Pancreas (tissue), 10 donors: ENCODE measurements around the gene UBL5. TPM values are rescaled to one million over a fixed set of nuclear protein-coding genes. Genes with fewer than 3 reads are reported as not detected.
A peak's percentile ranks its signal among the peaks of the same experiment; 100 is the strongest.

ENCODE experiments used
- ATAC-seq, 4 donors: fragments of 200-7000 bp; cut with Tn5 transposase; one replicate each; pipeline versions ENCODE4 v1.8.0 to v1.9.1; 2020; ENCODE audit warnings: mild to moderate bottlenecking in 4 of 4, moderate library complexity in 4 of 4
- DNase-seq, 6 donors: peaks; one replicate each; pipeline ENCODE4 v3.0.0-alpha.2; 2020
- FAIRE-seq: peaks from 2 replicates; lab custom pipeline; 2012; peaks lifted over from hg19 to GRCh38; lab: Jason Lieb, UNC
- H3K27ac ChIP-seq, 4 donors: fragments of 200-600 bp; sonication (generic); 1 replicate in 3 of 4; 2 replicates in 1 of 4; pipeline versions ENCODE4 v1.5.0 to v1.8.0; 2020
- H3K27me3 ChIP-seq, 4 donors: fragments of 200-600 bp; one replicate each; pipeline ENCODE4 v1.8.0; 2021
- H3K36me3 ChIP-seq, 3 donors: fragments of 200-600 bp; sonication (generic) in 1 of 3; one replicate each; pipeline versions ENCODE4 v1.5.0 to v1.8.0; 2020 to 2021
- H3K4me1 ChIP-seq, 3 donors: fragments of 200-600 bp; one replicate each; pipeline ENCODE4 v1.8.0; 2021
- H3K4me3 ChIP-seq, 4 donors: fragments of 200-600 bp; sonication (generic) in 2 of 4; one replicate each; pipeline versions ENCODE4 v1.5.0 to v1.8.0; 2020 to 2021
- H3K9me3 ChIP-seq, 4 donors: fragments of 200-600 bp; one replicate each; pipeline ENCODE4 v1.8.0; 2021
- CTCF ChIP-seq, 4 donors: fragments of 200-600 bp; sonication (generic) in 3 of 4; IDR thresholded peaks; one replicate each; pipeline versions ENCODE4 v1.5.0 to v1.8.0; 2021; ENCODE audit warnings: antibody characterized with exemption in 4 of 4
- WGBS, 2 donors: extraction: QIAGEN DNeasy Blood & Tissue Kit; methylation state at CpG; one replicate each; pipeline ENCODE4 v1.1.7; 2013; 5-methylcytosine and 5-hydroxymethylcytosine counted together
- intact Hi-C, 3 donors: fragments of 100-400 bp; cut with DNase I; formaldehyde crosslinking; loops; one replicate each; pipeline versions ENCODE4 v1.11.1 to v1.14.2; 2022
- polyA plus RNA-seq, 2 donors: library from polyadenylated mRNA; stranded (reverse); fragments of 200-250 nt; gene quantifications; one replicate each; pipeline ENCODE4 v1.2.3, GENCODE V29; 2013
- total RNA-seq, 6 donors: library from RNA; stranded (reverse); fragmentation: NEBNext Ultra II Directional in 4 of 6; extraction: Animal tissue kit (Norgen Biotek cat#: 25700) in 4 of 6; gene quantifications; one replicate each; pipeline versions ENCODE4 v1.2.1 to v1.2.4, GENCODE V29; 2021 to 2023
- donor health status: healthy with polysubstance abuse.
- donor health status: DM: no; HTN: no; CAD: no; lungs with moderate emphysema.
- donor health status: DM: no; HTN: no; CAD: no.
- donor health status: control.
- donor health status: control.
- donor health status: Bipolar disorder and iron deficiency.
- donor health status: DM: yes; HTN: yes; CAD: no.
- donor health status: DM: no; HTN: no; CAD: no.
- donor health status: DM: no; HTN: no; CAD: no.
- donor health status: DM: yes; HTN: yes; CAD: no.

Gene UBL5
- total and polyA plus RNA-seq, 8 donors: 57.5 to 440 (median 102) TPM

GRCh38 chr19:9834726-9835506 is 7.2 kb downstream of the UBL5 start, which contains the start of gene PIN1:
TSS of gene PIN1 (plus strand) at chr19:9835318. CDS start at chr19:9835345, 27 bp downstream.
- WGBS, 2 donors: 1% methylated on average over 47 to 73 of the region's 73 CpGs
- peak; percentile 98 to 100 (median 99) for DNase-seq
- no peaks in the 10 kb centered on the region for H3K27me3 ChIP-seq
- H3K36me3 ChIP-seq: peaks cover 0 to 15% (median 0%) of the 10 kb centered on the region in 3 donors
- intact Hi-C loops: no loop called here
- H3K9me3 ChIP-seq: no peaks in the 10 kb centered on the region
- peak within 1 kb of the TSS in 2 of 4 donors; percentile 42 to 56 for H3K27ac ChIP-seq
- H3K4me3 ChIP-seq: peak within 1 kb of the TSS; percentile 93 to 94 (median 94)
- FAIRE-seq: no peak
- TF ChIP-seq CTCF (IDR thresholded peaks at IDR 0.05): peak; percentile 44 to 68 (median 52)
- ATAC-seq: peak; percentile 97 to 100 (median 98)
- peaks cover 0 to 7% (median 0%) of the 10 kb centered on the region in 3 donors for H3K4me1 ChIP-seq

- no peak for TF ChIP-seq CTCF (IDR thresholded peaks at IDR 0.05)
- no peaks in the 10 kb centered on the region for H3K9me3 ChIP-seq
- 1% methylated on average over 18 to 28 of the region's 28 CpGs for WGBS, 2 donors
- H3K27me3 ChIP-seq: no peaks in the 10 kb centered on the region
- ATAC-seq (peak; percentile 0 to 26 (median 12)), DNase-seq (peak in 2 of 6 donors; percentile 52 to 78), FAIRE-seq (no peak)
- peak overlapping the region; percentile 93 to 94 (median 94) for H3K4me3 ChIP-seq
- H3K4me1 ChIP-seq: peaks cover 0 to 7% (median 0%) of the 10 kb centered on the region in 3 donors
- H3K36me3 ChIP-seq: peaks cover 0 to 19% (median 3%) of the 10 kb centered on the region in 3 donors
- intact Hi-C loops: no loop called here
- H3K27ac ChIP-seq: no peak overlapping the region
Observed at GRCh38 chr19:9835507-9835949, 7.8 kb downstream of the UBL5 start.

GRCh38 chr19:9836021-9836420 is 8.3 kb downstream of the UBL5 start:
- DNase-seq (no peak), ATAC-seq (no peak), FAIRE-seq (no peak)
- H3K27me3 ChIP-seq: no peaks in the 10 kb centered on the region
- intact Hi-C loops: no loop called here
- H3K9me3 ChIP-seq: no peaks in the 10 kb centered on the region
- TF ChIP-seq CTCF (IDR thresholded peaks at IDR 0.05): no peak
- WGBS, 2 donors: 2 to 4% methylated on average over 5 of the region's 5 CpGs
- H3K27ac ChIP-seq: no peak overlapping the region
- H3K4me3 ChIP-seq: peak overlapping the region; percentile 93 to 94 (median 94)
- H3K36me3 ChIP-seq: peaks cover 0 to 20% (median 3%) of the 10 kb centered on the region in 3 donors
- H3K4me1 ChIP-seq: peaks cover 0 to 7% (median 0%) of the 10 kb centered on the region in 3 donors

- TF ChIP-seq CTCF (IDR thresholded peaks at IDR 0.05): no peak
Observed at GRCh38 chr19:9838324-9838723, 10.6 kb downstream of the UBL5 start.

More at GRCh38 chr19:9838324-9838723, 10.6 kb downstream of the UBL5 start:
- Histone ChIP-seq H3K27me3 (no peaks in the 10 kb centered on the region), H3K4me3 (no peak overlapping the region), H3K27ac (no peak overlapping the region), H3K36me3 (peaks cover 0 to 20% (median 7%) of the 10 kb centered on the region in 3 donors), H3K4me1 (peaks cover 0 to 7% (median 0%) of the 10 kb centered on the region in 3 donors), H3K9me3 (no peaks in the 10 kb centered on the region)
- no peak for ATAC-seq
- no peak for FAIRE-seq
- WGBS, 2 donors: 94 to 95% methylated on average over 15 of the region's 15 CpGs
- DNase-seq: no peak
- intact Hi-C loops: no loop called here
